ENCODE results near the gene SMS.
A peak's percentile ranks its signal among the peaks of the same experiment; 100 is the strongest.

SMS gene

GRCh38 chrX:21960569-21961541 is 20.3 kb downstream of the SMS start:
- Mint-ChIP-seq H3K27ac (peak overlapping the region in 1 of 2 donors; percentile 72), H3K4me1 (peaks cover 48% of the 10 kb centered on the region), H3K4me3 (peak overlapping the region; percentile 19 to 28), H3K9me3 (no peaks in the 10 kb centered on the region), H3K27me3 (no peaks in the 10 kb centered on the region)
- ATAC-seq (no peak), DNase-seq (no peak)

DNA sequence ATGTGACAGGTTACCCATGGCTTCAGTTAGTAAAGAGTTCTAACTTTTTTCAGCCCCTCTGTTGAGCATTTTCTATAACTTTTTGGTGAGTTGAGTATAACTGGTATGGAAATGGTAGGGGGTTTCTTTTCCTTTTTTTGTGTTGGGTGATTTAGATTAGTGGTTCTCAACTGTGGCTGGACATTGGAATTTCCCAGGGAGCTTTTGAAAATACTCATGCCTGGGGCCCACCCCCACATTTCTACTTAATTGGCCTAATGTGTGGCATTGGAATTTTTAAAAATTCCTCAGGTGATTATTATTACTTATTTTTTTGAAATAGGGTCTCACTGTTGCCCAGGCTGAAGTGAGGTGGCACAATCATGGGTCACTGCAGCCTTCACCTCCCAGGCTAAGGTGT is 21.9 kb downstream of the SMS start:
- Mint-ChIP-seq H3K4me3 (no peak overlapping the region), H3K27ac (no peak overlapping the region), H3K4me1 (peaks cover 50% of the 10 kb centered on the region), H3K9me3 (no peaks in the 10 kb centered on the region), H3K27me3 (no peaks in the 10 kb centered on the region)
- no peak for DNase-seq
- ATAC-seq: no peak

- Mint-ChIP-seq H3K9me3 (no peaks in the 10 kb centered on the region), H3K4me1 (peaks cover 45% of the 10 kb centered on the region), H3K4me3 (no peak overlapping the region), H3K27ac (no peak overlapping the region), H3K27me3 (no peaks in the 10 kb centered on the region)
- DNase-seq (no peak), ATAC-seq (no peak)
These were observed 22.8 kb downstream of the SMS start for GRCh38 chrX:21963269-21963668.

- peak overlapping the region in 1 of 2 donors; percentile 76 for H3K27ac Mint-ChIP-seq
These were observed 23.4 kb downstream of the SMS start for GRCh38 chrX:21963731-21964405.

GRCh38 chrX:21966866-21967265 is 26.4 kb downstream of the SMS start:
- no peak for ATAC-seq

More at GRCh38 chrX:21963731-21964405, 23.4 kb downstream of the SMS start:
- Mint-ChIP-seq H3K27me3 (no peaks in the 10 kb centered on the region), H3K4me3 (no peak overlapping the region), H3K9me3 (no peaks in the 10 kb centered on the region), H3K4me1 (peaks cover 39% of the 10 kb centered on the region)
- DNase-seq: no peak
- no peak for ATAC-seq

GRCh38 chrX:21968333-21968732 is 27.8 kb downstream of the SMS start:
- peaks cover 26% of the 10 kb centered on the region for H3K4me1 Mint-ChIP-seq
- ATAC-seq (no peak), DNase-seq (no peak)
- no peaks in the 10 kb centered on the region for H3K27me3 Mint-ChIP-seq
- no peak overlapping the region for H3K4me3 Mint-ChIP-seq
- H3K27ac Mint-ChIP-seq: no peak overlapping the region
- no peaks in the 10 kb centered on the region for H3K9me3 Mint-ChIP-seq

More at GRCh38 chrX:21966866-21967265, 26.4 kb downstream of the SMS start:
- Mint-ChIP-seq H3K4me3 (no peak overlapping the region), H3K27me3 (no peaks in the 10 kb centered on the region), H3K9me3 (no peaks in the 10 kb centered on the region), H3K27ac (no peak overlapping the region), H3K4me1 (peaks cover 16% of the 10 kb centered on the region)
- no peak for DNase-seq

DNA sequence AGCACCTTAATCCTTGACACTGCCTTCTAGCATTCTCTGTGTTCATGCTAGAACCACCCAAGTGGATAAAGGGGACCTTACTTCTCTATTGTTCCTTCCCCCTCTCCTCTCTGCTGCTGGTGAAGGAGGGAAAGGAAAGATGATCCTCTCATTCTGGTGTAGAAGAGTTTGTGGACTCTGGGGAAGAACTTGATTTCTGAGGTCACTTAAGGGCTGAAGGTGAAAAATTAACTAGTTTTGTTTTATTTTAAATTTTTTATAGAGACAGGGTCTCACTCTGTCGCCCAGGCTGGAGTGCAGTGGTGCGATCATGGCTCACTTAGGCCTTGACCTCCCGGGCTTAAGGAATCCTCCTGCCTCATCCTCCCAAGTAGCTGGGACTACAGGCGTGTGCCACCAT is 29.8 kb downstream of the SMS start:
- H3K27me3 Mint-ChIP-seq: no peaks in the 10 kb centered on the region
- no peak overlapping the region for H3K27ac Mint-ChIP-seq
- no peak overlapping the region for H3K4me3 Mint-ChIP-seq
- H3K9me3 Mint-ChIP-seq: no peaks in the 10 kb centered on the region
- peaks cover 39% of the 10 kb centered on the region for H3K4me1 Mint-ChIP-seq
- no peak for DNase-seq
- no peak for ATAC-seq

DNA sequence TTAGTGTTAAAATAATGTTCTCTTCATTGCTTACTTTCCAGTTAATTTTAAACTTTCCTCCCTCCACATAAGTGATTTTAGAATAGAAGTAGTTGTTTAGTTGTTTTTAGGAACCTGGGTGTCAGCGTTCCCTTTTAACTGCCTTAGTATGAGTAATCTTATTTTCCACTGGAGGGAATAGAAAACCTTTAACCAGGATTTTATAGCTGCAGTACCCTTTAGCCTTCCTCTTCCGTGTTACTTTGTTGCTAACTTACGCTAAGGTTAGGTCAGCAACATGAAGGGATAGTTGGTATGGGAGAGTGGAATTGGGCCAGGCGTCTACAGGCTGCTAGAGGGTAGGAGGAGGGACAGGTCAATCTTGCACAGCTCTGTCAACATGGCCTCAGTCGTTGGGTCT is 31.5 kb downstream of the SMS start:
- peak overlapping the region; percentile 63 to 91 for H3K27ac Mint-ChIP-seq
- DNase-seq (no peak), ATAC-seq (no peak)
- peak overlapping the region; percentile 8 to 19 for H3K4me3 Mint-ChIP-seq
- peaks cover 39% of the 10 kb centered on the region for H3K4me1 Mint-ChIP-seq
- H3K9me3 Mint-ChIP-seq: no peaks in the 10 kb centered on the region
- no peaks in the 10 kb centered on the region for H3K27me3 Mint-ChIP-seq

GRCh38 chrX:21972721-21973120 is 32.2 kb downstream of the SMS start:
- peak in 1 of 2 donors; percentile 53 for DNase-seq
- Mint-ChIP-seq H3K4me3 (peak overlapping the region; percentile 64 to 71), H3K27ac (peak overlapping the region; percentile 63 to 91), H3K4me1 (peaks cover 34% of the 10 kb centered on the region), H3K27me3 (no peaks in the 10 kb centered on the region), H3K9me3 (no peaks in the 10 kb centered on the region)
- ATAC-seq: peak; percentile 91

DNA sequence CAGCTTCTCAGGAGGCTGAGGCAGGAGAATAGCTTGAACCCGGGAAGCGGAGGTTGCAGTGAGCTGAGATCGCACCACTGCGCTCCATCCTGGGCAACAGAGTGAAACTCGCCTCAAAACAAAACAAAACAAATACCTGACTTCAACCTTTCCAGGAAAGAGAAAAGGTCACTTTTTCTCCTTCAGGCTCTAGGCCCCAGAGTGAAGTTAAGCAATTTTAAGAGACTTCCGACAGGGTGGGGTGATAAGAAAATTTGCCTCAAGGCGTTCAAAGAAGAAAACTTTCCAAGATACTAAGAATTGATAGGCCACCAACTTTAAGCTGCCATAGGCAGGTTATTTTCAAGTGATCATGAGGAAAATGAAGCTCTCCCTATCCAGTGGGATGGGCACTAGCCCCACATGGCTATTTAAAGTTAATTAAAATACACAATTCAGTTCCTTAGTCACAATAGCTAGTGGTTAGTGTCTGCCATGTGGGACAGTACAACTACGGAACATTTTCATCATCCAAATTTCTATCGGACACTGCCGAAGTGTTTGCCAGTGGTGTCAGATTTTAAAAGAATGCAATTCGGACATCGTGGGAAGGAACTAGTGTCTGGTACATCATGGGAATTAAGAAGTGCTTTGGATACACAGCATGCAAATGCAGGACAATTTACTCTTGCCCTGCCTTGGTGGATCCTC is 33.0 kb downstream of the SMS start:
- H3K4me1 Mint-ChIP-seq: peaks cover 34% of the 10 kb centered on the region
- H3K4me3 Mint-ChIP-seq: peak overlapping the region; percentile 20 to 56
- H3K27me3 Mint-ChIP-seq: no peaks in the 10 kb centered on the region
- H3K9me3 Mint-ChIP-seq: no peaks in the 10 kb centered on the region
- peak overlapping the region; percentile 88 to 95 for H3K27ac Mint-ChIP-seq
- ATAC-seq (no peak), DNase-seq (no peak)

GRCh38 chrX:21974011-21974385 is 33.5 kb downstream of the SMS start:
- H3K27me3 Mint-ChIP-seq: no peaks in the 10 kb centered on the region
- H3K9me3 Mint-ChIP-seq: no peaks in the 10 kb centered on the region
- DNase-seq (no peak), ATAC-seq (peak; percentile 63)
- H3K4me3 Mint-ChIP-seq: peak overlapping the region; percentile 33 to 56
- peak overlapping the region; percentile 88 to 95 for H3K27ac Mint-ChIP-seq
- H3K4me1 Mint-ChIP-seq: peaks cover 34% of the 10 kb centered on the region

- Mint-ChIP-seq H3K4me3 (no peak overlapping the region), H3K4me1 (peaks cover 34% of the 10 kb centered on the region), H3K27me3 (no peaks in the 10 kb centered on the region), H3K9me3 (no peaks in the 10 kb centered on the region), H3K27ac (no peak overlapping the region)
- ATAC-seq (no peak), DNase-seq (no peak)
These were observed 34.7 kb downstream of the SMS start for GRCh38 chrX:21975242-21975641.

DNA sequence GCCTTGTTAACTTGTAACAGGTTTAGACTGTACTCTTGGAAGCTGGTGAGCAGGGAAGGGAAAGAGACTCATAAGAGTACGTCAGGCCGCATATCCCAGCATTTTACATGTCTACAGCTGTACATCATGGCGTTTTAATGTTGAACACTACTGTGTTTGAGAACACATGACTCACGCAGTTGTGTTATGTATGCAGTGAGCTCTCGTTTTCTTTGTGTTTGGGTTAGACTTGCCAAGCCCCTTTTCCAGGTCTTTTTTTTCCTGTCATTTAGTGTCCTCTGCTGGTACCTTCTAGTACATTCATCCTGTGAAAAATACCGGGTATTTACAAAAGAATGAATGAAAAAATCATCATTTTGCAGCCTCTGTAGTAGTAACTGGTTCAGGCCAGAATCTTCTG is 35.3 kb downstream of the SMS start:
- Mint-ChIP-seq H3K4me3 (no peak overlapping the region), H3K27ac (no peak overlapping the region), H3K9me3 (no peaks in the 10 kb centered on the region), H3K27me3 (no peaks in the 10 kb centered on the region), H3K4me1 (peaks cover 34% of the 10 kb centered on the region)
- DNase-seq (no peak), ATAC-seq (no peak)

- no peak for ATAC-seq
- Mint-ChIP-seq H3K4me1 (peaks cover 13% of the 10 kb centered on the region), H3K4me3 (no peak overlapping the region), H3K9me3 (no peaks in the 10 kb centered on the region), H3K27ac (no peak overlapping the region), H3K27me3 (no peaks in the 10 kb centered on the region)
- DNase-seq: no peak
These were observed 37.8 kb downstream of the SMS start for GRCh38 chrX:21978346-21978745.

DNA sequence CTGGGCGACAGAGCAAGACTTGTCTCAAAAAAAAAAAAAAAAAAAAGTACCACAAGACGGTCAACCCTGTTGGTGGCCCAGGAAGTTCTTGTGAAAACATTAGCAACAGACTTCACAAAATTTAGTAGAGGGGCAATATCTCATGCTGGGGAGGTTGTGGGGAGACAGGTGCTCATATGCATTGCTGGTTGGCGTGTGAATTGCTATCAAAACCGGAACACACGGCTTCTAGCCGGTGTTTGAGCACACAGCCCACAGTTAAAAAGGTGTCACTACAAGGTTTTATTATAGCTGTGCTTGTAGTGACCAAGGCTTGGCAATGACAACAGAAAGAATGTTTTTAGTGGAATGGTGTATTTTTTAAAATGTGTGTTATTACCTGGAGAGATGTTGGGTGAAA is 41.8 kb downstream of the SMS start:
- Mint-ChIP-seq H3K4me3 (no peak overlapping the region), H3K9me3 (no peaks in the 10 kb centered on the region), H3K27ac (no peak overlapping the region), H3K4me1 (no peaks in the 10 kb centered on the region), H3K27me3 (no peaks in the 10 kb centered on the region)
- no peak for DNase-seq
- ATAC-seq: no peak
